ENCODE data around the gene AP3B1. TPM values are rescaled to one million over a fixed set of nuclear protein-coding genes. Genes with fewer than 3 reads are reported as not detected.

The AP3B1 gene
- total and polyA plus RNA-seq, 3 donors from 2014 or later: 32.0 to 77.3 (median 74.0) TPM

GRCh38 chr5:78065663-78066062 lies 228.8 kb downstream of the AP3B1 start:
- no peak overlapping the region for H3K27ac ChIP-seq
- 77% methylated on average over 5 of the region's 5 CpGs; no CpG with 5 or more reads in 1 of the 2 donors for WGBS, 2 donors
- no peak for DNase-seq
- H3K27me3 ChIP-seq: no peaks in the 10 kb centered on the region
- H3K36me3 ChIP-seq (ENCODE audit: low read depth, missing control alignments): no peaks in the 10 kb centered on the region
- no peaks in the 10 kb centered on the region for H3K4me1 ChIP-seq
- no peaks in the 10 kb centered on the region for H3K9me3 ChIP-seq
- no peak overlapping the region for H3K4me3 ChIP-seq
- TF ChIP-seq CTCF (IDR thresholded peaks at IDR 0.05): no peak
- no peak for TF ChIP-seq POLR2A (IDR thresholded peaks at IDR 0.05)
- intact Hi-C loops (cut with DNase I; ENCODE audit: low total_unique reads): no loop called here

- 88 to 99% methylated on average over 6 to 12 of the region's 12 CpGs for WGBS, 2 donors
- no peak for TF ChIP-seq POLR2A (IDR thresholded peaks at IDR 0.05)
- TF ChIP-seq CTCF (IDR thresholded peaks at IDR 0.05): no peak
- Histone ChIP-seq H3K27me3 (no peaks in the 10 kb centered on the region), H3K9me3 (no peaks in the 10 kb centered on the region), H3K36me3 (ENCODE audit: low read depth, missing control alignments) (no peaks in the 10 kb centered on the region), H3K27ac (no peak overlapping the region), H3K4me1 (no peaks in the 10 kb centered on the region), H3K4me3 (no peak overlapping the region)
- no peak for DNase-seq
- intact Hi-C loops (cut with DNase I; ENCODE audit: low total_unique reads): no loop called here
Measured at GRCh38 chr5:78064941-78065472, 229.5 kb downstream of the AP3B1 start.

GRCh38 chr5:78063495-78063894 lies 231.0 kb downstream of the AP3B1 start:
- Histone ChIP-seq H3K9me3 (no peaks in the 10 kb centered on the region), H3K27me3 (no peaks in the 10 kb centered on the region), H3K27ac (no peak overlapping the region), H3K4me1 (no peaks in the 10 kb centered on the region), H3K4me3 (no peak overlapping the region), H3K36me3 (ENCODE audit: low read depth, missing control alignments) (no peaks in the 10 kb centered on the region)
- 95% methylated on average over 2 of the region's 2 CpGs for WGBS, 2 donors
- TF ChIP-seq POLR2A (IDR thresholded peaks at IDR 0.05) (no peak), CTCF (IDR thresholded peaks at IDR 0.05) (no peak)
- DNase-seq: no peak
- intact Hi-C loops (cut with DNase I; ENCODE audit: low total_unique reads): no loop called here

- H3K4me3 ChIP-seq: no peak overlapping the region
- DNase-seq: no peak
- no peak overlapping the region for H3K27ac ChIP-seq
- intact Hi-C loops (cut with DNase I; ENCODE audit: low total_unique reads): no loop called here
- no peaks in the 10 kb centered on the region for H3K4me1 ChIP-seq
- no peaks in the 10 kb centered on the region for H3K27me3 ChIP-seq
- TF ChIP-seq CTCF (IDR thresholded peaks at IDR 0.05) (no peak), POLR2A (IDR thresholded peaks at IDR 0.05) (no peak)
- 82 to 83% methylated on average over 4 of the region's 4 CpGs for WGBS, 2 donors
- no peaks in the 10 kb centered on the region for H3K36me3 ChIP-seq (ENCODE audit: low read depth, missing control alignments)
- no peaks in the 10 kb centered on the region for H3K9me3 ChIP-seq
Measured at GRCh38 chr5:78062645-78063044, 231.9 kb downstream of the AP3B1 start.

- intact Hi-C loops (cut with DNase I; ENCODE audit: low total_unique reads): no loop called here
- TF ChIP-seq CTCF (IDR thresholded peaks at IDR 0.05) (no peak), POLR2A (IDR thresholded peaks at IDR 0.05) (no peak)
- Histone ChIP-seq H3K9me3 (no peaks in the 10 kb centered on the region), H3K4me1 (no peaks in the 10 kb centered on the region), H3K4me3 (no peak overlapping the region), H3K27ac (no peak overlapping the region), H3K36me3 (ENCODE audit: low read depth, missing control alignments) (no peaks in the 10 kb centered on the region), H3K27me3 (no peaks in the 10 kb centered on the region)
- 82 to 83% methylated on average over 3 of the region's 3 CpGs for WGBS, 2 donors
- no peak for DNase-seq
Measured at GRCh38 chr5:78060421-78060820, 234.1 kb downstream of the AP3B1 start.

Data from testis (tissue), 3 donors.